ENCODE measurements around the gene ZEB2.

DNA sequence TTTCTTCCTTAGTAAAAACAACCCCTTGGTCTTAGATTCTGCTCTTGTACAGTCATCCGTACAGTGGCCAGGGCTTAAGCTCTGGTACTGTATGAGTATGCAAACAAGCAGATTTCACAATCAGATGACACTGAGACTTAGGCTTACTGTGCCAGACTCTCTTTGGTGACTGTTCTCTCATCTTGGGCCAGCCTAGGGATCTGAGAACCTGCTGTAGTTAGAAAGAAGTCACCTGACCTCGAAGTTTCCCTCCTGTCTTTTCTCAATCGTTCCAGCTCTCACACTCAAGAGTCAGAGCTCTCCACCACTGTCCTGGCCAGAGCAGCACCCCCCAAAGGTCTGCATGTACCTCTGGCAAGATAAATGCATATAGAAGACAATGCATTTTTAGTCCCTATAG is 63.2 kb downstream of the ZEB2 start:
- TF ChIP-seq CTCF (IDR thresholded peaks at IDR 0.05): no peak
- TF ChIP-seq POLR2A (IDR thresholded peaks at IDR 0.05): no peak
- no peak for TF ChIP-seq EP300 (IDR thresholded peaks at IDR 0.05)

Data from stomach (tissue), 4 donors.